Measurements from ENCODE around the gene GABARAP.

Gene GABARAP

GRCh38 chr17:7221278-7222092 is 20.8 kb downstream of the GABARAP start:
- DNase-seq = no peak

GRCh38 chr17:7220593-7221277 is 21.5 kb downstream of the GABARAP start:
- peak in 1 of 2 experiments; percentile 33 for DNase-seq

GRCh38 chr17:7219812-7220592 is 22.2 kb downstream of the GABARAP start, which contains the start of the genes ACADVL and DLG4:
ACADVL (plus strand) TSS chr17:7219938; CDS start chr17:7219985, 47 bp downstream.
DLG4 (minus strand) TSS chr17:7219836.
- peak in 1 of 2 experiments; percentile 80 for DNase-seq

GRCh38 chr17:7219229-7219811 is 22.9 kb downstream of the GABARAP start:
- peak in 1 of 2 experiments; percentile 40 for DNase-seq

DNA sequence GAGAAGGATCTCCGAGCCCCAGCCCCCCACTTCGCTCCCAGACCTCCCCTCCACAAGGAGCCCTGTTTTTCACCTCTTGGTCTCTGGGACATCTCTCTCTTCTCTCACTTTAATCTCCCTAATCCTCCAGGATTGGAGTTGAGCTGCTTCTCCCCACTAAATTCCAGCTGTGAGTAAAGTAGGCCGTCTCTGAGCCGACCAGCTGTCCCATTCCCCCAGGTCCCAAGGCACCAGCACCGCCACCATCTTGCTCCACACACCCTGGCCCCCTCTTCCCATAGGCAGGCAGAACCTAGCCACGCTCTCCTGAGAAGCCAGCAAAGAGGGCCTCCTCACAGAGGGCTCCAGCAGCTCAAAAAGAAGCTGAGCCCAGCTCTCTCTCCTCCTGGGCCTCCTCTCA is 23.5 kb downstream of the GABARAP start:
- DNase-seq = no peak

DNA sequence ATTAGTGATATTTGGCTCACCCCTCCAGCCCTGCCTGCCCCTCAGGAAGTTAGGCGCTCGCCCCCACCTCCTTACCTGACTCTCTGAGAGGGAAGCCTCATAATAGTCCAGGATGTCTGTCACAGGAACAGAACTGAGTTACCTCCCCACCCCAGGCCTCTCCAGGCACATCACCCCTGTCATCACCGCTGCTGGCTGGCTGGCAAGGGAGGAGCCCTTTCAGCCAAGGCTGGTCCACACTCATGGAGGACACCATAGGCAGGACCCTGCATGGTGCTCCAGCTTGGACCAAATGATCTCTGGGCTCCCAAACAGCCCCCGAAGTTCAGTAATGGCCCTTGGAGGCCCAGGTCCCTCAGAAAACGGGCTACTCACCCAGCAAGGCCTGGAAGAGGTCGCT is 24.1 kb downstream of the GABARAP start:
- DNase-seq = no peak

- peak in 1 of 2 experiments; percentile 53 for DNase-seq
Measured at GRCh38 chr17:7217113-7217987, 24.9 kb downstream of the GABARAP start.

DNA sequence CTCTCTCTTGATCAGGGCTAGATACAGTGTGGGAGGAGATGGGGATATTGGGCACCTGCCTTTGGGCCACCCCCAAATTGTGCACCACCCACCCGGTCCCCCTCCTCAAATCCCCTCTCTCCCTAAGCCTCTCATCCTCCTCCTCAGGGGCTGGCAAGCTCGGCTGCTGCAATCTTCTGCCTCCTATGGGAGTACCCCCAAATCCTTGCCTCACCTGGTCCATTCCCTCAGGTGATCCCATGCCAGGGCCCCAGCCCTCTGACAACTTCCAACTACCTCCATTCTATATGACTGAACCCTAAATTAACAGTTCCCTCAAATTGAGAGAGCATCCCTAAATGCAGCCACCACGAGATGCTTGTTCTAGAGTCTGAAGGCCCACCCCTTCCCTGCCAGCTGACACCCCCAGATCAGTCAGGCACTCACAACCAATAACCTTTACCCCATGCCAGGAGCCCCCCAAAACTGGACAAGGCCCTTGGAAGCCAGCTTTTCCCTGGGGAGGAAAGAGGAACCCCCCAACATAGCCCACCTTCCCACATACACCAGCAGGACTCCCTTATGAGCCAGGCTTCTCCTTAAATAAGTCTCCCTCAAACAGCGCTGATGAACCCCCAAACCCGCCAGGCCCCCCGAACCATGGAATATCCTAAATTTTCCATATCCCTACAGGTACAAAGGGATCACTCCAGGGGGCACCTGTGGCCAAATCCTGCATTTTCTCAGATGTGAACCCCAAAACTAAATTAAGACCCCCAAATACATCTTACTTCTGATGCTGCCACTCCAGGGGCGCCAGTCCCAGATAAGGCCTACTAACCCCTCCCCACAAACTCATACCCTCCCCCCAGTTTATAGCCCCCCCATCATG is 25.8 kb downstream of the GABARAP start:
- DNase-seq = no peak

- peak in 1 of 2 experiments; percentile 18 for DNase-seq
Measured at GRCh38 chr17:7215652-7216180, 26.5 kb downstream of the GABARAP start.

DNA sequence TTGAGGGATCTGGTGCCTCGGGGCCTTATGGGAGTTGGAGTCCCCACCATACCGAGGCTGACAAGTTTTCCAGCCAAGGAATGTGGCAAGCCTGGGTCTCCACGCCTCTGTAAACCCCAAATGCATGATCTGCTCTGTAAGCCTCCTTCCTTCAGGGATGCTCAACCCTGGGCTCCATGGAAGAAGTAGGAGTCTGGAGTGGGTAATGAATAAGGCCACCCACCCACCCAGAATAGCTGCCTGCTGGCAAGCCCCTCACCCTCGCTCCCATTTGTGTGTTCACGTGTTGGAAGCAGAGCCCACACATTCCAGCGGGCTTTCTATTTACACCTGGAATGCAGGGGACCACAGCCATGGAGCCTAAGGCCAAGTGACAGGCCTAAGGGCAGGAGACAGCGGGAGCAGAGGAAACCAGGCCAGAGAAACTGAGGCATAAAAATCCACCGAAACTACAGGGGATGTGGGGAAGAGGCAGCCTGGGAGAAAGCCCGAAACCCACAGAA is 27.1 kb downstream of the GABARAP start:
- DNase-seq = no peak

- peak; percentile 98 to 99 for DNase-seq
Measured at GRCh38 chr17:7214300-7215135, 27.7 kb downstream of the GABARAP start.

GRCh38 chr17:7213895-7214299 is 28.4 kb downstream of the GABARAP start:
- DNase-seq = peak; percentile 93 to 94

- DNase-seq = no peak
Measured at GRCh38 chr17:7211491-7212273, 30.6 kb downstream of the GABARAP start.

- no peak for DNase-seq
Measured at GRCh38 chr17:7208754-7209460, 33.3 kb downstream of the GABARAP start.

DNA sequence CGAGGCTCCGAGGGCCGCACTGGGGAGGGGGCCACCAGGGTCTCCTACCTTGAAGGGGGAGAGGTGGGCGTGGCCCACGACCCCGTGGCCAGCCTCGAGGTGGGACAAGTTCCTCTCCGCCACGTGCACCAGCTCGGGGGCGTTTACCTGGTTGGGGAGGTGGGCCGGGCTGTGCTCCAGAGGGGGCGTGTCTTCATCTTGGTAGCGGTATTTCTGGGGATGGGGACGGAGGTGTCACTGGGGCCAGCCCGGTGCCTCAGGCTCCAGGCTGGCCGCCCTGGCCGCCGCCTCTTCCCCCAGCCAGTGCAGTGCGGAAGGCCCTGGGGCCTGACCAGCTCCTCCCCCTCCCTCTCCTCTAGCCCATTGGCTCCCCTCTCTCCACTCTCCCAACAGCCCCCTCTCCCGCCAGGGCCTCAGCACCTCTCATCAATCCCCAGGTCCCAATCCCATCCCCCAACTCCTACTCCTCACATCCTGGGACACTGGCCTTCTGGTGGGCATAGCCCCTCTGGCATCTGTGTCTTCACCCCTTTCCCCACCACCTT is 34.1 kb downstream of the GABARAP start:
- no peak for DNase-seq

DNA sequence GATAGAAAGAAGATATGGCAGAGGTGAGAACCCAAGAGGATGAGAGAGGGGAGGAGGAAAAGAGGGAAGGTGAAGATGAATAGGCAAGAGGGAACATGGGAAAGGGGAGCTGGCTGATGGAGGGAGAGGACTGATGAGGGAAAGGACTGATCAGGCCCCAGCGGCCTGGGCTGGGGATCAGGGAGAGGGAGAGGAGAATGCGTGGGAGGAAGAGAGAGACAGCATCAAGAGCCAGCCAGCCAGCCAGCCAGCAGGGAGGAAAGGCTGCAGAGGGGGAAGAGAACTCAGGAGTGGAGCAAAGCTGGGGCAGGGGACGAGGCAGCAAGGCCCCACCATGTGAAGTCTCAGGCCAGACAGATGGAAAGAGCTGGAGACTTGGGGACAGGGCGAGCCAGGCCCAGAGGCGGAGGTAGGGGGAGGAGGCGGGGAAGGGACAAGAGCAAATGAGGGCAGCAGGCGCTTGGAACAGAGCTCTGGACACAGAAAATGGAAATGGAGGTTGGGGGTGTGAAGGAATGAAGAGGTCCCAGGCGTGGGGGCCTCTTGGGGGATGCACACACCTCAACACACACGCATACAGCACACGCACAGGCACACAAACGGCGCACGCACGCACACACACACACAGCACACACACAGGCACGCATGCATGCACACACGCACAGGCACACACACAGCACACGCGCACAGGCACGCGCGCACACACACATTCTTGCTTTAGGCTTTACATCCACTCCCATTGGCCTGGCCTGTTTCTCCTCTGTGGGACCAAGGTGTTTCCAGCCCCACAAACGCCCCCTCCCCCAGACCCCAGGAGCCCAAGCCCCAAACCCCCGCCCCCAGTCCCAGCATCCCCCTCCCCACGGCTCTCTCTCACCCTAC is 34.9 kb downstream of the GABARAP start:
- no peak for DNase-seq

Data from NCI-H446 (cell line).